Measurements from ENCODE around the gene CSF1.

Gene CSF1

DNA sequence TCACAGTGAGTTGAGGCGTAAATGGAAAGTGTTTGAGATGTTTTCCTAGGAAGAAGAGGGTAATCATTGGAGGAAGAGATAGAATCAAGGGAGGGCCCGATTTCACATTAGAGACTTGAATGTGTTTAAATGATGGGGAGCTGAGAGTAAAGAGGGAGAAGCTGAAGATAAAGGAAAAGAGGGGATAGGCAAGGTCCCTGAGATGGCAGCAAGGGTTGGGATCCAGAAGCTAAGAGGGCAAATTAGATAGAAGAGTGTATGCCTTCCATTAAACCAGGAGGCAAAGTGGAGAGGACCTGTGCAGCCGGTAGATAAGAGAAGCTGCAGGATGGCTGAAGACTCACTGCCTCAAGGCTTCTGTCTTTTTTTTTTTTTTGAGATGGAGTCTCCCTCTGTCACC, 21.6 kb upstream of the CSF1 start:
- Mint-ChIP-seq H3K4me1 (ENCODE audit: low read depth in 2 of 2) (peaks cover 0 to 5% of the 10 kb centered on the region in 2 donors), H3K27ac (no peak overlapping the region), H3K9me3 (no peaks in the 10 kb centered on the region), H3K4me3 (no peak overlapping the region), H3K27me3 (peaks cover 0 to 5% of the 10 kb centered on the region in 2 donors), H3K36me3 (ENCODE audit: insufficient read depth) (no peaks in the 10 kb centered on the region)
- DNase-seq = no peak
- no peak for ATAC-seq (replicated peaks)

DNA sequence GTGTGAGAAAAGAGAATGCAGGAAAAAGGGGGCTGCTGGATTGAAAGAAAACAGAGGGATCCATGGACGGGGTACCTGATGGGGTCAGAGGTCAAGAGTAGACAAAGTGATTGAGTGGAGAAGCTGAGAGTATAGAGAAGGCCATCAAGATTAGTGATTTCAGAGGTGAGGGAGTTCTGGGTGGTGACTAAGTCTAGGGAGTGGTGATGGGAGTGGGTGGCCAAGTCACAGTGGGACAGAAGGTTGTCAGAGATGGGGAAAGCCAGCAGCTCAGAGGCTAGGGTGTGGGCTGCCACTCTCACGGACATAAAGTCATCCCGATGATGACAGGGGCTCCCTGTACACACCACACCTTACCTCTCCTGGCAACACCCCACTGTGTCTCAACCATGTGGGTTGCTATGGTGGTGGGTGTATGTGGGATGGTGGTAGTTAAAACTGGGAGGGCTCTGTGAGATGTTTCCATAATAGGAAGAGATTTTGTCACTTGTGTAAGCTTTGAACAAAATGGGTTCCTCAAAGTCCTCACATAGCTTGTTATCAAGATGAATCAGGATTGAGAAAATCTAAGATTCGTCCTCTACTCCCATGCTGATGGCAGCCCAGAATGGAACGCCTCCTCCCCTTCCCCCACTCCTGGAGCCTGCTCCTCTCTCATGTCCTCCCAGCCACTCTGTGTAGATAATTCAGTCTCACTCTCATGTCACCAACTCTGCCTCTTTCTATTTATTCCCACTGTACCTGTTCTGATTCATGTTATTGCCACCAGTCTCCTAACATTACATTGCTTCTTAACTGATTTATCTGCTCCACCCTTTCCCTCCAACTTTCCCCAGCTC, 20.3 kb upstream of the CSF1 start:
- Mint-ChIP-seq H3K4me1 (ENCODE audit: low read depth in 2 of 2) (peaks cover 0 to 5% of the 10 kb centered on the region in 2 donors), H3K27me3 (peaks cover 0 to 5% of the 10 kb centered on the region in 2 donors), H3K4me3 (no peak overlapping the region), H3K36me3 (ENCODE audit: insufficient read depth) (no peaks in the 10 kb centered on the region), H3K27ac (peak overlapping the region in 1 of 2 donors; percentile 42), H3K9me3 (no peaks in the 10 kb centered on the region)
- no peak for DNase-seq
- ATAC-seq (replicated peaks) = no peak

DNA sequence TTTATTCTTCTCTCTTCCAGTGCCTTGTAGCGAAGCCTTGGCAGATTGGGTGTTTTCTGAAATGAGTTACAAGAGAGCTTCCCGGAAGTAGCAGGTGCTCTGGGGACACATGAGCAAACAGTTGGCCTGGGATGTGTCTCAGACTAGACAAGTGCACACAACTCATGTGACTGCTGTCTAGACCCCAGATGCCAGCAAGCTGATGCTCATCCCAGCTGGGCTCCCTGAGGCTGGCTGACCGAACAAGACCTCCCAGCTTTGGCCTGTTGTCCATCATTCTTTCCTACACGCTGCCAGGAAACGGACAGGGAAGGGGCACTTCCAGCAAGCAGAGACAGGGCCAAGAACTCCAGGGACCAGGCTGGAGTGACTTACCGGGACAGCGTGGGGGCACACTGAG, 18.7 kb upstream of the CSF1 start:
- Mint-ChIP-seq H3K27ac (no peak overlapping the region), H3K4me3 (no peak overlapping the region), H3K36me3 (ENCODE audit: insufficient read depth) (no peaks in the 10 kb centered on the region), H3K4me1 (ENCODE audit: low read depth in 2 of 2) (peaks cover 4 to 8% of the 10 kb centered on the region in 2 donors), H3K27me3 (peaks cover 5 to 9% of the 10 kb centered on the region in 2 donors), H3K9me3 (no peaks in the 10 kb centered on the region)
- no peak for ATAC-seq (replicated peaks)
- no peak for DNase-seq

DNA sequence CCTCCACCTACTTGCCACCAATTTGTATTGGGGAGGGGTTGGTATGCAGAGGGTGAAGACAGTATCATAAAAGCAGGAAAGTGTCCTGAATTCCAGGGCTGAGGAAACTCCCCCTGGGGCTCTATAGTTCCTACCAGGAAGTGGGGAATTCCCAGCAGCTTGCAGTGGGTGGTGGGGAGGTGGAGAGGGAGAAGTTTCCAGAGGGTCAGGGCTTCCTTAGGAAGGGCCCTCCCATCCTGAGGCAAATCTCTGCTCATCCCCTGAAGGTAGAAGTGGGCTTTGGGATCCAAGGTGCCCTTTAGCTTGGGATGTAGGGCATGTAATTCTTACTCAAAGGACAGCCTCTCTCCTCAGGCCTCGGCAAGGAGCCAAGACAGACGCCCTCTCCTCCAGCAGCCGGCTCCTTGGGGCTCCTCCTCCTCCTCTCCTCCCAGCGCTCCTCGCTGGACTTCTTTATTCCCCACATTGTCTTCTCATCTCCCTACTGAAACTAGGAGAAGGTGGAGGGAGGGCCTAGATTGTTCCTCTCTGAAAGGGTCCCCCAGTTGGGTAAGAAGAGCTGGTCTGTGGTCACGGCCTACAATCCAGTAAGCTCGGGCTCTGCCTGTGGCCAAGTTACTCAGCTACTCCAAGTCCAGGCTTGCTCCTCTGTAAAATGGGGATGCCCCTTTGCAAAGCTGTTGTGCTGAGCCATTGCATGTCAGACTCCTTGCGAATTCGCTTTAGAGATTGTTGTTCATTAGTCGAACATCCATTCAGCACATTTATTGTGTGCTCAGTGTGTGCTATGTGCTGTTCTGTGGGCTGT, 17.9 kb upstream of the CSF1 start:
- peaks cover 2 to 10% of the 10 kb centered on the region in 2 donors for H3K27me3 Mint-ChIP-seq
- H3K4me1 Mint-ChIP-seq (ENCODE audit: low read depth in 2 of 2) = peaks cover 4 to 8% of the 10 kb centered on the region in 2 donors
- no peak for ATAC-seq (replicated peaks)
- H3K9me3 Mint-ChIP-seq = no peaks in the 10 kb centered on the region
- H3K36me3 Mint-ChIP-seq (ENCODE audit: insufficient read depth) = no peaks in the 10 kb centered on the region
- H3K27ac Mint-ChIP-seq = no peak overlapping the region
- no peak overlapping the region for H3K4me3 Mint-ChIP-seq
- DNase-seq = no peak

DNA sequence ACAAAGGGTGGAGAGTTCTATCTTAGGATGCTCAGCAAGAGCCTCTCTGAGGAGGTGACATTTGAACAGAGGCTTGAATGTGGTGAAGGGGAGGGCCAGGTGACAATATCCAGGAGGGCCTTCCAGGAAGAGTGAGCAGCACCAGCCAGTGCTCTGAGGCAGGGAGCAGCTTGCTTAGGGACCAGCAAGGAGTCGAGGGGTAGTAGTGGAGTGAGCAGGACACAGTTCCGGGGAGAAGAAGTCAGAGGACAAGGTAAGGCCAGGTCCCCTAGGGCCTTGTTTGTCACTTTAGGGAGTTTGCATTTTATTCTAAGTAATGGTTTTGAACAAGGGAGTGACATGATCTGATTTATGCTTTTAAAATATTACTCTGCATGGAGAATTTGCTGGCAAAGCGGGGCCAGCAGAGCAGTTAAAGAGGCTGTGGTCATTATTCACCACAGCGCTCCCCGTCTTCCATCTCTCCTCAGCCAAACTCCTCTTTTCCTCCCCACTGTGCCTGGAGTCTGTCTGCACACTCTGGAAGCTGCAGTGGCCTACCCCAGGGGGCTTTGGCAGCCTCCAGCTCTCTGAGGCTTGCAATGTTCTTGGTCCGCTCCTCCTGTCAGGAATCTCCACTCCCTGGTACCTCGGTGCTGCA, 17.0 kb upstream of the CSF1 start:
- no peak overlapping the region for H3K27ac Mint-ChIP-seq
- H3K4me3 Mint-ChIP-seq = no peak overlapping the region
- no peak for DNase-seq
- no peaks in the 10 kb centered on the region for H3K36me3 Mint-ChIP-seq (ENCODE audit: insufficient read depth)
- H3K4me1 Mint-ChIP-seq (ENCODE audit: low read depth in 2 of 2) = peaks cover 4 to 8% of the 10 kb centered on the region in 2 donors
- H3K27me3 Mint-ChIP-seq = peaks cover 0 to 10% of the 10 kb centered on the region in 2 donors
- H3K9me3 Mint-ChIP-seq = no peaks in the 10 kb centered on the region
- ATAC-seq (replicated peaks) = no peak

DNA sequence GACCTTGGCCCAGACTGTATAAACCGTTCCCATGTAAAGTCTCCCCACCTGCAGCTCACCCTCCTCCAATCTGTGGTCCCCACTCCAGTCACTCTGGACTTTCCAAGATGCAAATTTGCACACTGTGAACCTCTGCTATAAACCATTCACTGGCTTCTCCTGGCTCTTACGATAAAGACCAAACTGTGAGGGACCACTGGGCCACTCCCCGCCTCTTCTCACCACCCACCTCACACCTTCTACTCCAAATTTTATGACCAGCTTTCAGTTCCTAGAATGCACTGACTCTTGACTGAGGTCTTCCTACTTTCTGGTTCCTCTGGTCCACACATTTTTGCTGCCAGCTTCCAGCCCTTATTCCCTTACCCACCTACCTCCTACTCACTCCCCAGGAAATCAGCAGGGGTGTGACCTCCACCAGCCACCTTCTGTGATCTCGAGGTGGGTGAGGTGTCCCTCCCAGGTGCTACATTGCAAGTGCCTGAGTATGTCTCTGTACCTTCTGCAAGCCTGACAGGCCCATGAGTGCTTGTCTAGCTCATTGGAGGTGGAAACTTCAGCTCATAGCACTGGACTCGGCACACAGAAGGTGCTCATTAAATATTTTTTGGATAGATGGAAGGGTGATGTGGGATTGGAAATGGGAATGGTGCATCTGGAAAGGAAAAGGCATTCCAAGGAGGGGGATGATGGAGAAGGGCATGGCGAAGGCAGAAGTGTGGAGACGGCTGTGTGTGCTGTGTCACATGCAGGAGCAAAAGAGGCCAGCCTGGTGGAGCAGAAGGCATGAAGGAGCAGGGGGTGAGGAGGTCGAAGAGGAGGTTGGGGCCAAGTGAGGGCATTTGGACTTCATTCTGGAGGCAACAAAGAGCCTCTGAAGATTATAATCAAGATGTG, 15.6 kb upstream of the CSF1 start:
- Mint-ChIP-seq H3K4me1 (ENCODE audit: low read depth in 2 of 2) (peaks cover 4 to 6% of the 10 kb centered on the region in 2 donors), H3K36me3 (ENCODE audit: insufficient read depth) (no peaks in the 10 kb centered on the region), H3K27me3 (peaks cover 0 to 10% of the 10 kb centered on the region in 2 donors), H3K27ac (no peak overlapping the region), H3K4me3 (no peak overlapping the region), H3K9me3 (no peaks in the 10 kb centered on the region)
- ATAC-seq (replicated peaks) (no peak), DNase-seq (no peak)

DNA sequence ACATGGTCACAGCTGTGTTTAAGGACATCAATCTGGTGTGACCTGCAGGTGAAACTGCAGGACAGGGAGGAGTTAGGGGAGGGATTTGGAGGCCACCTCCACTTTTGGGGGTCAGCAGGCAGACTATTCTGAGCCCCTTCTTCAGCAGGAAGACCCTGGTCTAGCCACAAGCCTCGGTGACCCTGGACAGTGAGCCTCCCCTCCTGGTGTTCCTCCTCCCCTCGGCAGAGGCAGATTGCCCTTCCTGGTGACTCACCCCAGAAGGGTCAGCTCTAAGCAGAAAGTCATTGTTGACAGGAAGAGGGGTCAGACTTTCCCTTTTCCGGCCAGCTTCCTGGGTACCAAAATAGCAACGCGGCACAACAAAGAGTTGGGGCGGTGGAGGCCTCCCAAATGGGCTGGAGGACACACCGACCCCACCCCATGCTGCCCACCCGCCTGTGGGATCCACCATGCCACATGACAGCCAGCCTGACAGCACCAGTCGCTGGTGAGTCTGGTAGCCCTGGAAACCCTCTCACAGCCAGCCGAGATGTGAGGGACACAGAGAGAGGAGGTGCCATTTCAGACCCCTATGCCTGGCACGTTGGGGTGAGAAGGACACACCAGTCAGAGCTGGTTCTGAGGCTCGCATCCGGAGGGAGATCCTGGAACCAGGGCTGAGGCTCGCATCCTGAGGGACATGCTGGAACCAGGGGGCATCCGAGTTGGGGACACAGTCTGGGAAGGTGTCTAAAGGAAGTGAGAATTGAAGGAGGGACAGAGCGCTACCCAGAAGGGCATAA, 14.7 kb upstream of the CSF1 start:
- peaks cover 4 to 6% of the 10 kb centered on the region in 2 donors for H3K4me1 Mint-ChIP-seq (ENCODE audit: low read depth in 2 of 2)
- no peak for ATAC-seq (replicated peaks)

DNA sequence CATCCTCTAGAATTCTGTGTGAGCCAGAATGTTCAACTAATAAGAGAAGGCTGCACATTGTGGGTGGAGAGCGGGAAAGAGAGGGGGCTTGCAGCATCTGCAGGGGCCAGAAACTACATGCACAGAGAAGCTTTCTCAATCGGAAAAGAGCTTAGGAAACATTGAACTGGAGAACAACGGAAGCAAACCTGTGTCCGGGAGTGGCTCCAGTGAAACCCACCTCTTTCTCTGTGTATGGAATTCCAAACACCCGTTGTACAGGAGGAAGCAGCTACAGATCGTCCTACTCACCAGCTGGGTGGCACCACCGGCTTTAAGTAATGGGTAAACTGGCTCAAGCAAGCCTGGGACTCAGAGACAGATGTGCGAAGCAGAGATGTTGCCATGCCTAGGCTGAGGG, 14.0 kb upstream of the CSF1 start:
- Mint-ChIP-seq H3K4me3 (no peak overlapping the region), H3K4me1 (ENCODE audit: low read depth in 2 of 2) (peaks cover 4 to 6% of the 10 kb centered on the region in 2 donors), H3K27ac (peak overlapping the region in 1 of 2 donors; percentile 55), H3K9me3 (no peaks in the 10 kb centered on the region), H3K36me3 (ENCODE audit: insufficient read depth) (no peaks in the 10 kb centered on the region), H3K27me3 (peaks cover 0 to 10% of the 10 kb centered on the region in 2 donors)
- no peak for ATAC-seq (replicated peaks)
- no peak for DNase-seq

More for the DNA sequence above, 14.7 kb upstream of the CSF1 start:
- Mint-ChIP-seq H3K9me3 (no peaks in the 10 kb centered on the region), H3K27me3 (peaks cover 0 to 10% of the 10 kb centered on the region in 2 donors), H3K36me3 (ENCODE audit: insufficient read depth) (no peaks in the 10 kb centered on the region), H3K4me3 (no peak overlapping the region), H3K27ac (no peak overlapping the region)
- no peak for DNase-seq

DNA sequence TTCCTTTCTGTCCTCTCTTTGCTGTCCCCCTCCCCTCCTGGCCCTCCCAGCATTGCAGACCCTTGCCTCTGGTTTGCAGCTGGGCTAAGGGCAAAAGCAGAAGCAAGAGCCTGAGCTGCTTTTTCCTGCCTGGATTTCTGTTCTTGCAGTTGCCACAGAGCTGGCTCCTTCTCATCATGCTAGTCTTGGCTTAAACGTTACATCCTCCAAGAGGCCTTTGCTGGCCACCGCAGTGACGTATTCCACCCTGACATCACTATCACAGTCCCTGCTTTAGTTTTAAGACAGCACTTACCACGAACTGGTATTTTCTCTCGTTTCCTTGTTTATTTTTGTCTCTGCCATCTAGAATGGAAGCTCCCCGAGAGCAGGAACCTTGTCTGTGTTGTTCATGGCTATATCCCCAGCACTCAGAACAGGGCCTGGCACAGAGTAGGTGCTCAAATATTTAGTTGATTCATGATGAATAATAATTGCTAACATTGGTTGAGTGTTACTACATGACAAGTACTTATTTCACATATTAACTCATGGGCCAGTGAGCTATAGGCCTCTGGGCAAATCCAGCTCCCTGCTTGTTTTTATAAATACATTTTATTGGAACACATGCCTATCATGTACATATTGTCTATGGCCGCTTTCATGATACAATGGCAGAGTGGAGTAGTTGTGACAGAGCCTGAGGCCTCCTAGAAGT, 13.2 kb upstream of the CSF1 start:
- Mint-ChIP-seq H3K27ac (peak overlapping the region in 1 of 2 donors; percentile 55), H3K36me3 (ENCODE audit: insufficient read depth) (no peaks in the 10 kb centered on the region), H3K27me3 (peaks cover 0 to 10% of the 10 kb centered on the region in 2 donors), H3K9me3 (no peaks in the 10 kb centered on the region), H3K4me1 (ENCODE audit: low read depth in 2 of 2) (peaks cover 4 to 6% of the 10 kb centered on the region in 2 donors), H3K4me3 (no peak overlapping the region)
- ATAC-seq (replicated peaks) (no peak), DNase-seq (no peak)

DNA sequence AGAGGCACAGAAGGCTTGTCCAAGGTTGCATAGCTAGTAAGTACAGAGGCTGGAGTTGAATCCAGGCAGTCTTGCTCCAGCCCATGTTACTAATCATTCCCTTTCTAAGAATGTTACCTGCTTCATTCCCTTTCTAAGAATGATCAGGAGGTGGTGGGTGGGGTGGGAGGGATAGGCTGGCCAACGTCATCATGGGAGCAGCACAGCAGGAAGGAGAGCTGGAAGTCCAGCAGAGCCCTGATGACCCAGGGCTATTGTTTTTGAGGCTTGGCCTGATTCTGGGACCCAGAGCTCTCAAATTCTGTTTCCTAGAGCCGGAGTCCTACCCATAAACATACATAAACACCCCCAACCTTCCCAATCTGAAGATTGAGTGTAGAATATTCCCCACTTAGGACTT, 11.8 kb upstream of the CSF1 start:
- no peak for ATAC-seq (replicated peaks)
- Mint-ChIP-seq H3K27me3 (peaks cover 0 to 10% of the 10 kb centered on the region in 2 donors), H3K36me3 (ENCODE audit: insufficient read depth) (no peaks in the 10 kb centered on the region), H3K9me3 (no peaks in the 10 kb centered on the region), H3K4me3 (no peak overlapping the region), H3K4me1 (ENCODE audit: low read depth in 2 of 2) (peaks cover 4 to 8% of the 10 kb centered on the region in 2 donors), H3K27ac (no peak overlapping the region)
- no peak for DNase-seq

DNA sequence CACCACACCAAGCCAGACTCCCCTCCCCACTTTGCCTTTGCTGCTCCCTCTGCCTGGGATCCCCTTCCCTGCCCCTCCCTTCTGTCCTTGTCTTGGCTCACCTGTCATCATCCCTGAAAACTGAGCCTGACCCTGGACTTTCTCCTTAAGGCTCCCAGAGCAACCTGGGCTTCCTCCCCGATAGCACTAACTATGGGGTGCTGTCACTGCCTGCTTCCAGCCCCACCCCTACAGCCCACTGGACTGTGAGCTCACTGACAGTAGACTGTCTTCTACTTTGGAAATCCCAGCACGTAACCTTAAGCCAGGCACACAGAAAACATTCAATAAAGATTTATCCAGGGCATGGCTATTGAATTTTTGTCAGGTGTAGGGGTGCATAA, 9.5 kb upstream of the CSF1 start:
- Mint-ChIP-seq H3K4me1 (ENCODE audit: low read depth in 2 of 2) (peaks cover 10 to 11% of the 10 kb centered on the region in 2 donors), H3K9me3 (no peaks in the 10 kb centered on the region), H3K36me3 (ENCODE audit: insufficient read depth) (no peaks in the 10 kb centered on the region), H3K4me3 (no peak overlapping the region), H3K27ac (no peak overlapping the region), H3K27me3 (peaks cover 0 to 9% of the 10 kb centered on the region in 2 donors)
- no peak for DNase-seq
- no peak for ATAC-seq (replicated peaks)
